GM19397 (cell line): ENCODE measurements around the gene VSTM2L.
"Not testable (repeated sequence)": the region's sequence is repeated elsewhere in the genome, so short reads cannot be mapped to it uniquely, and the experiment has no call there.

ENCODE experiments used
- ATAC-seq: cut with Tn5 transposase; IDR thresholded peaks from one replicate; pipeline ENCODE4 v1.9.1; 2021; ENCODE audit warnings: mild to moderate bottlenecking, moderate library complexity; ENCODE audit not compliant: unreplicated experiment

Gene VSTM2L

GRCh38 chr20:37902504-37903313 is at the start of gene VSTM2L:
Gene VSTM2L, plus strand, starts transcription at chr20:37903127. Its CDS starts 224 bp downstream, at chr20:37903351.
- no peak for ATAC-seq

GRCh38 chr20:37853823-37854375 is 49.0 kb upstream of the VSTM2L start:
- ATAC-seq: no peak

GRCh38 chr20:37856034-37856433 is 46.9 kb upstream of the VSTM2L start:
- not testable (repeated sequence) for ATAC-seq

- ATAC-seq: no peak
These were observed 45.8 kb upstream of the VSTM2L start for GRCh38 chr20:37856932-37857660.

GRCh38 chr20:37859406-37860171 is 43.3 kb upstream of the VSTM2L start:
- ATAC-seq: no peak

- no peak for ATAC-seq
These were observed 39.6 kb upstream of the VSTM2L start for GRCh38 chr20:37863289-37863688.

- ATAC-seq: no peak
These were observed 38.6 kb upstream of the VSTM2L start for GRCh38 chr20:37864298-37864697.

GRCh38 chr20:37866051-37866450 is 36.9 kb upstream of the VSTM2L start:
- no peak for ATAC-seq

GRCh38 chr20:37867289-37868195 is 35.4 kb upstream of the VSTM2L start:
- ATAC-seq: no peak

- ATAC-seq: no peak
These were observed 34.0 kb upstream of the VSTM2L start for GRCh38 chr20:37868851-37869333.

- no peak for ATAC-seq
These were observed 33.5 kb upstream of the VSTM2L start for GRCh38 chr20:37869334-37869861.

- ATAC-seq: no peak
These were observed 32.6 kb upstream of the VSTM2L start for GRCh38 chr20:37870294-37870693.

GRCh38 chr20:37871751-37872150 is 31.2 kb upstream of the VSTM2L start:
- no peak for ATAC-seq

- ATAC-seq: no peak
These were observed 30.8 kb upstream of the VSTM2L start for GRCh38 chr20:37872161-37872560.

GRCh38 chr20:37873884-37874283 is 29.0 kb upstream of the VSTM2L start:
- ATAC-seq: no peak

GRCh38 chr20:37875460-37876175 is 27.3 kb upstream of the VSTM2L start:
- ATAC-seq: no peak

GRCh38 chr20:37876863-37877262 is 26.1 kb upstream of the VSTM2L start:
- ATAC-seq: no peak

- ATAC-seq: no peak
These were observed 24.8 kb upstream of the VSTM2L start for GRCh38 chr20:37877832-37878772.
